Stomach (tissue), 4 donors: ENCODE data around the gene SLC29A1.

Experiments
- EP300 ChIP-seq: sonication (generic); formaldehyde crosslinking; IDR thresholded peaks from one replicate; pipeline ENCODE4 v1.6.1; 2017; ENCODE audit warnings: antibody characterized with exemption
- TF ChIP-seq, protein P1 (sequence below), 7 experiments: fragments of 450-650 bp in 4 of 7; fragments of 200-600 bp in 3 of 7; sonication (generic) in 3 of 7; IDR thresholded peaks; one replicate each; pipeline ENCODE4 v1.5.1; 2016 to 2019; ENCODE audit warnings: antibody characterized with exemption in 7 of 7, control low read depth in 2 of 7, mild to moderate bottlenecking in 1 of 7

DNA sequence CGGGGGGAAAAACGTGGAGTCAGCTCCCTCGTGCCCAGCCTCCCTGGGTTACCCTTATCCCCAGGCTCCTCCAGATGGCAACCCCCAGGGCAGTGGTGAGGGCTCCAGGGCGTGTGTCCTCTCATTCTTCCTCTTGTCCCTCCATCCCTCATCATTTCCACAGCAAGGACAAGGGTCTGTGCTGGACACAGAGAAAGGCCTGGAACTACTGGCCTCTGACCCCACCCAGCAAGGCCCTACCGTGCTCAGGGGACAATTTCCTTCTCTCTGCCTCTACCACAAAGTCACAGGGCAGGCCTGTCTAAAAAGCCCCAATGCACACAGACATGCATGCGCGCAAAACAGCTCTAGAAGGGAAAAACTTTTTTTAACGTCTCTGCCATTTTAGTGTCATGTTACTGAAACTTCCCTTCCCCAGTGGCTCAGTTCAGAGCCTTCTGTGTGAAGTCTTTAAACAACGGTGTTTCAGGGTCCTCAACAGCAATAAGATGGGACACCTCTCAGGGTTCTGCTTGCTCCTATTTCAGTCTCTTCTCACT lies 35.0 kb downstream of the SLC29A1 start:
- TF ChIP-seq, protein P1, sequence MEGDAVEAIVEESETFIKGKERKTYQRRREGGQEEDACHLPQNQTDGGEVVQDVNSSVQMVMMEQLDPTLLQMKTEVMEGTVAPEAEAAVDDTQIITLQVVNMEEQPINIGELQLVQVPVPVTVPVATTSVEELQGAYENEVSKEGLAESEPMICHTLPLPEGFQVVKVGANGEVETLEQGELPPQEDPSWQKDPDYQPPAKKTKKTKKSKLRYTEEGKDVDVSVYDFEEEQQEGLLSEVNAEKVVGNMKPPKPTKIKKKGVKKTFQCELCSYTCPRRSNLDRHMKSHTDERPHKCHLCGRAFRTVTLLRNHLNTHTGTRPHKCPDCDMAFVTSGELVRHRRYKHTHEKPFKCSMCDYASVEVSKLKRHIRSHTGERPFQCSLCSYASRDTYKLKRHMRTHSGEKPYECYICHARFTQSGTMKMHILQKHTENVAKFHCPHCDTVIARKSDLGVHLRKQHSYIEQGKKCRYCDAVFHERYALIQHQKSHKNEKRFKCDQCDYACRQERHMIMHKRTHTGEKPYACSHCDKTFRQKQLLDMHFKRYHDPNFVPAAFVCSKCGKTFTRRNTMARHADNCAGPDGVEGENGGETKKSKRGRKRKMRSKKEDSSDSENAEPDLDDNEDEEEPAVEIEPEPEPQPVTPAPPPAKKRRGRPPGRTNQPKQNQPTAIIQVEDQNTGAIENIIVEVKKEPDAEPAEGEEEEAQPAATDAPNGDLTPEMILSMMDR (IDR thresholded peaks at IDR 0.05) = no peak
- TF ChIP-seq EP300 = no peak
